ENCODE results near the gene ST7. TPM values are rescaled to one million over a fixed set of nuclear protein-coding genes. Genes with fewer than 3 reads are reported as not detected.
"Not testable (repeated sequence)": the region's sequence is repeated elsewhere in the genome, so short reads cannot be mapped to it uniquely, and the experiment has no call there.

Gene ST7
- total RNA-seq, 1 donor from 2014 or later = 8.2 TPM

DNA sequence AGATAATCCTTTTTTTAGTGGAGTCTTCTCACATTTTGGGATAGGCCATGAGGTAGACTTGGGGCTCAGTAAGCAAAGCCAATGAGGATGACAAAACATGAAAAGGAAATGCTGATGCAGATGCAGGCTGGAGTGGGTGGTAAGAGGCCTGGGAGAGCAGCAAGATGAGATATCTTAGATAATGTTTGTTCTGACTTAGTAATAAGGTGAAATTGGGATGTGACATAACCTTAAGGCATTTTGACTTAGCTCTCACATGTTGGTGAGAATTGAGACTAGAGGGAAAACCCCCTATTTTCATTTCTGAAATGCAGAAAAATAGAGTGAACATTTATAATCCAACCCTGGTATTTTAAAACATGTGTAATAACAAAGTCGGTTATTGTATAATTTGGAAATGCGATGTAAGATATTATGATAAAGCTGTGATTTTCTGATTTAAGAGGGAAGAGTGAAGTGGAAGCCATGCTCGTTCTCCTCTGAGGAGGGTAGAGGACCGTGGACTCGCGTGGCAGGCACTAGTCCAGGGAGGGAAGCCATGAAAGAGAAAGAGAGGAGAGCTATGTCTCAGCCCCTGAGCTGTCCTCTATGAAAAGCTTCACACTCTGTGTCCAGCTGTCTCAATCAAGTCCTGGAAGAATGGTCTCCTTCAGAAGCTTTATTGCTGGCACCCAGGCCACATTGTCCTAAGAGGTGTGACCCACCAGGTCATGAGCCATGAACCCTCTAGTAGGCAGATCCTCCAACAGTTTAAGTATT is 57.3 kb downstream of the ST7 start:
- no peak for ATAC-seq

GRCh38 chr7:117011419-117012260 is 58.3 kb downstream of the ST7 start:
- peak; percentile 29 for ATAC-seq

DNA sequence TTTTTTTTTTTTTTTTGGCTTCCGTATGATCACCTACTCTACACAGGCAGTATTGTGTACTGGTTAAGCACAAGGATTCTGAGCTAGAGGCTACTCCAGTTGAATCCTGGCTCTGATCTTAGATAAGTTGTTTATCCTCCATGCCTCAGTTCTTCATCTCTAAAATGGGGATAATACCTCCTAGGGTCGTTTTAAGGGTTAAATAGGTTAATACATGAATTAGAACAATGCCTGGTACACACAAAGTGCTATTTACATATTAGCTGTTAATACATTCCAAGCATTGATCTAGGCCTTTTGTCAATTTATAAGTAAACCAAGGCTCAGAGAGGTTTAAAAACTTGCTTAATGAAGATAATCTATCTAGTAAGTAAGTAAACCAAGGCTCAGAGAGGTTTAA is 59.0 kb downstream of the ST7 start:
- no peak for ATAC-seq

GRCh38 chr7:117012696-117013095 is 59.4 kb downstream of the ST7 start:
- ATAC-seq = no peak

- ATAC-seq = no peak
Observed at GRCh38 chr7:117014099-117014656, 60.9 kb downstream of the ST7 start.

DNA sequence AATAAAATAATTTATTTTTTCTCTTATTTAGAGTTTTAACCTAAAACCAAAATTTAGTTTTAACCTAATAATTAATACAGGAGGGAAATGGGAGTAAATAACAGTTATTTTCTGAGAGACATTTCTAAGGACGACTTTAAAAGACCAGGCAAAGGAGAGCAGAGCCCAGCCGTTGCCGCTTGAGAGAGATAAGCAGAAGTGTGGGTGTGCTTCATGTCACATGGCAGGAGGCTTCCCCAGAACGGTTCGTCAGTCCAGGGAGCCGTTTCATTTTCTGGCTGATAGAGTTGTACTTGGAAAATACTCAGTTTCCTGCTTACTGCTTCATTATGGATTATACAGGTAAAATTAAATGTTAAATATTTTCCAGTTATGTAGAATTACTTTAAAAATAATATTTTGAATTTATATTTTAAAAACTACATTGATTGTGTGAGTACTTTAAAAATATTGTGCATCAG is 61.4 kb downstream of the ST7 start:
- peak; percentile 68 for ATAC-seq

GRCh38 chr7:117015258-117016184 is 62.2 kb downstream of the ST7 start:
- no peak for ATAC-seq

DNA sequence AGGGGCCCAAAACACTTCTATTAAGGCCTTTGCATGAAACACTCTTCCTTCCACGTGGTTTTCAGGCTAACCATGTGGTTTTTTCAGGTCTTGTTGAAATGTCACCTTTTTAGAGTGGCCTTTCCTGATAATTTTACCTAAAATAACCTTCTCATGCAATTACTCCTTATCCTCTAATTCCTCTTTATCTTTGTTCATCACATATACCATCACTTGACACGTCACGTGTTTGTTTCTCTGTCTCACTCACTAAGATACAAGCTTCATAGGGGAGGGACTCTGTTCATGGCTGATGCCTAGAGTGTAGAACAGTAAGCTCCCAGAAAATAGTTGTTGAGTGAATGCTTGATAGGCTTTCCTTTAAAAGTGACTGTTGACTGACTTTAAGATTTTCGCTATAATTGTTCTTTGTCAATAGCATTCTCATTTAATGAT is 63.7 kb downstream of the ST7 start:
- ATAC-seq = no peak

DNA sequence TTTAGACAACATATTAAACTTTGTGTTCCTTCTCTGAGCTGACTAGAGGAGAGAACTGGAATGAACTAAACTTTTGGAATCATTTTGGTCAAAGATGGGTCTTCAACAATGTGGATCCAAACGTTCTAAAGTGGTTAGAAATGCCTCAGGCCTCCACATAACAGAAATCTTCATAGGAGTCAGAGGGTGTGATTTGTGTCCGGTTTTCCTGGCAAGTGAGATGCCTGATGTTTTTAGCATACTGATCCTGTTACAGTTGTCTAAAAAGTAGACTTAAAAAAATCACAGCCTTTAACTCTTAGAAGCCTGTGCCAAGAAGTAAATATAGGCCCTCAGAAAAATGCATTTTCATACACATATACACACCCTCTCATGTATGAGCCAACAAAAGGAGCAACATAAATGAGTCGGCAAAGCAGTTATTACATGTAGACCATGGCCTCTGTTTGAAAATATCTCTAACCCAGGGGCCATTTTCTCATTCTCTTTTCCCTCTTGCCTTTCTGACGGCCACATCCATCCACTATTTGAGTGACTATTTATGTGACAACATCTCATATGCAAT is 64.5 kb downstream of the ST7 start:
- ATAC-seq = no peak

DNA sequence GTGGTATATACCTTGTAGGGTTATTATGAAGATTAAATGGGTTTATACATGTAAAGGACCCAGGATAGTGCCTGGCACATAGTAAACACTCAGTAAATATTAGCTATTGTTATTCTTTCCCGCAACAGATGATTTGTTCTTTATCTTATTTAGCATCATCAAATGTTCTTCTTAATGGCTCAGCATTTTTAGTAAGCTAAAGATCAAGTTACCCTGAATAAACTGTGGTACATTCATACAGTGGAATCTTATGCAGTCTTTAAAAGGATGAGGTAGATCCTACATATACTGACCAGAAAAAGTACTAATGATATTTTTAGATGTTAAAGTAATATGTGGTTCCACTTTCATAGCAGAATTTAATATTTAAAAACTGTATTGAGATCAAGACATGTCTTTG is 65.4 kb downstream of the ST7 start:
- ATAC-seq = no peak

DNA sequence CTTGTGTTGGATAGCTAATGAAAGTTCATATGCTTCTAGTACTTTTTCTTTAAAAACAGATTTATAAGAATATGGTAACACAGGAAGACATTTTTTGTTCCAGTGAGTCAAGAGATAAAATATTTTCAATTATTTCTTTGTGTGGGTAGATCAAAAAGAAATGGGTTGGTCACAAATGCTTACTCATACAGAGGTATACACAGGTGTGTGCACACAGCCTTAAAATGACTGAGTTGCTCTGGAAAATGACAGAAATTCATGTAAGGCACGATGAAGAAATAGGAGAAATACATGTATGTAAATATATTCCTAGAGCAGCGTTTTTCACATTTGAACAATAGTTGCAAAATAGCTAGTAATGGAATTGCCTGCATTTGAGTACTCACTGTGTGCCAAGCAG is 66.0 kb downstream of the ST7 start:
- ATAC-seq = peak; percentile 68

DNA sequence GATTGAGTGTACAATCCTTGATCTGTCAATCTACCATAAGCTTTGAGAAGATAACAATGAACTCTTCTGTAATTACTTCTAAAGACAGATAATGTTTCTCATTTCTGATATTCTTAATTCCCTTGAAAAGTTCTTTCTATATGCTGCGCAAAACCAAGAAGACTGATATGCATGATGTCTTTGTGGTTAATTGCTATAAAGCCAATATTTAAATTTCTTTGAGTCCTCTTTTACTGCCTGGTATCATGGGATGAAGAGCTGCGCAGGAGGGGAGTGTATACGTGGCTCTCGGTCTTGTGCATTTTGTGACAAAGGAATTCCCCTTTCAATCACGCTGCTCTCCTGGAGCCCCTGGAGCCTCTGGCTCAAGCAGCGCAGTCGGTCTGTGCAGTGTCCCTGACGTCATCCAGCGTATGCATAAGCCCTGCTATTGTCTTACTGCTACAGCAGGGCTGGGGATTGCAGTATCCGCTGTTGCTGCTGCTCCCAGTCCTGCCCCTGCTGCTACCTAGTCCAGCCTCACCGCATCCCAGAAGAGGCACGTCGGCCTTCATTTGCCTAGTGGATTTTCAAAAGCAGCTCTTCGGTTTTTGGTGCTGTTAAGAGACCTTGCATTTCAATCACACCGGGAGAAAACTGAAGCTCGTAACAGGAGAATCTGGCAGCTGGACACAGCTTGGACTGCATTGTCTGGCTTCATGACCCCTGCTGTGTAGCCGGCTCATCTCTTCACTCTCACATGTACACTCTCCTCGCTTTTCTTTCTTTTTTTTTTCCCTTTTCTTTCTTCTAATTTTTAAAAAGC is 66.7 kb downstream of the ST7 start:
- peak; percentile 95 for ATAC-seq

DNA sequence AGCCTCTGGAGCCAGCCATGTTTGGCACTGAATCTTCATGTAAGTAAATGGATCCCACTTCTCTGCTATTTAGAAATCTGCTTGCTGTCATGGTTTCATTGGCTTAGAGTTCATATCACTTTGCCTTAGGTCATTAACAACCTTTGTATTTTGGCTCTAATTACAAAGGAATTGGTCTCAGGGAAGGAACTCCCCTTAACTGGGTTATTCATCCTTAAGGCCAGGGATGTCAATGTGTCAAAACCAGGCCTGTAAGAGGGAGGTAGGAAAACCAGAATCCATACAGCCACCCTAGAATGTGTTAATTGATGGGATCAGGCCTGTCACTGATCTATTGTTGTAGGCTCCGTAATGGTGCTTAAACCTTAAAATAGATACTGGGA is 67.3 kb downstream of the ST7 start:
- no peak for ATAC-seq

DNA sequence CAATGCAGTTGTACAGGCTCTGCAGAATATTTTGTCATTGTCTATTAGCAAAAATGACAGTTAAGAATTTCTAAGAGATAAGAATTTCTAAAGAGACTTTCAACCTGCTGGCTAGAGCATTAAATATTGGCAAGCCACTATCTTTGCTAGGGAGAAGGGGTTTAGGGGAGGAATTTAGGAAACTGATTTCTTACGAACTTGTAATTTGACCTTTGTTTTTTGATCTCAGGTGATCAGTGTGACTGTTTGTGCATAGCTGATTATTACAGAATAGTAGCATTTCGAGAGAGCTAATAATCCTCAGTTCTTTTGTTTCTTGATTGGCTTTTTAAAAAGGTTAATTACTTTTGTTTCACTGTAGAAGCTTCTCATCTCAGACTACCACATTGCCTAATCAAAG is 68.1 kb downstream of the ST7 start:
- ATAC-seq = no peak

GRCh38 chr7:117021986-117022385 is 68.7 kb downstream of the ST7 start:
- ATAC-seq = no peak

DNA sequence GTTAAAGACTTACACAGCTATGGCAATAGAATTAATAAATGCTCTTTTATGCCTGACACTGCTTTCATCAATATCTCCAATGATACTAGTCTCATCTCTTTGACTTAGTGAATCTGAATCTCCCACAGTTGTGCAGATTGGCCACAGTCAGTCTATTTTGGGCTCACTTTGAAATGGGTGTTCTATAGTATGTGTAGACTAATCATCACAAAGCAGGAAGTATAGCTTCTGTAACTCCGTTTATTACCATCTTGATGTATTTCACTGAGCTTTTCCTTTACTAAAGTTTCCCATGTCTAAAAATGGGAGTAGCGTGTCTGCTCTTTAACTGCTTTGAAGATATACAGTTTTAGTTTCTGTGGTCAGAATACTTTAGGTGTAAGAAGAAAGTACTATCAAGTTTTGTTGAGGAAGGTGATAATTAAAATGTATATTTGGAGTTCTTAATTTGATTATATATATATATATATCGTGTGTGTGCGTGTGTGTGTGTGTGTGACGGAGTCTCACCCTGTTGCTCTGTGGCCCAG is 70.1 kb downstream of the ST7 start:
- no peak for ATAC-seq

GRCh38 chr7:117024811-117025210 is 71.5 kb downstream of the ST7 start:
- ATAC-seq = no peak

DNA sequence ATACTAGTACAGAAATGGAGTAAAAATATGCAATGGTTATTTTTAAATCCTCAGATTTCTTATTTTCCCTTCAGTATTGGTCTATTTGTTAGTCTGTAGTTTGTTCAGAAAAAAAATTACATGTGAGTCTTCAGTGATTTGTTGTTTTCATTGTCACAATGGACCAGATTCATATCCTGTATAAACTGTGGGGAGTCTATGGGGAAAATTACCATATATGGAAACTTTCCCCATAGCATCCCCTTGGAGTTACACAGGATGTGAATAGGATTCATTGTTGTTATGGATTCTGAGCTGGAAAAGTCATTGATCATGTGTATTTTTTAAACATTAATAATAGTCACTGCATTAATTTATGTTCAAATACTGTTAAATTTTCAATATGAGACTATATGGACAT is 72.6 kb downstream of the ST7 start:
- ATAC-seq = no peak

DNA sequence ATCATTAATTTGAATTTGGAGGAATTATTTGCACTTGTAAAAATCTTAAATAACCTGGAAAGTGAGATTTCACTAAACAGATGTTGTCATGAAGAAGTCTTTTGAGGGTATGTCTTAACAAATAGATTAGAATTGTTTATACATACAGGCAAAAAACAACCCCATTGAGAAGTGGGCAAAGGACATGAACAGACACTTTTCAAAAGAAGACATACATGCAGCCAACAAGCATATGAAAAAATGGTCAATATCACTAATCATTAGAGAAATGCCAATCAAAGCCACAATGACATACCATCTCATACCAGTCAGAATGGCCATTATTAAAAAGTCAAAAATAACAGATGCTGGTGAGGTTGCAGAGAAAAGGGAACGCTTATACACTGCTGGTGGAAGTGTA is 77.0 kb downstream of the ST7 start:
- not testable (repeated sequence) for ATAC-seq

DNA sequence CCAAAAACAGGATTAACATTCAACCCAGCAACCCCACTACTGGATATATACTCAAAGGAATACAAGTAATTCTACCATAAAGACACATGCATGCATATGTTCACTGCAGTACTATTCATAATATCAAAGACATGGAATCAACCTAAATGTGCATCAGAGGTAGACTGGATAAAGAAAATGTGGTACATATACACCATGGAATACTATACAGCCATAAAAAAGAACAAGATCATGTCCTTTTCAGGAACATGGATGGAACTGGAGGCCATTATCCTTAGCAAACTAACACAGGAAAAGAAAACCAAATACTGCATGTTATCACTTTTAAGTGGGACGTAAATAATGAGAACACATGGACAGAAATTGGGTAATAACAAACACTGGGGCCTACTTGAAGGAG is 77.5 kb downstream of the ST7 start:
- not testable (repeated sequence) for ATAC-seq

DNA sequence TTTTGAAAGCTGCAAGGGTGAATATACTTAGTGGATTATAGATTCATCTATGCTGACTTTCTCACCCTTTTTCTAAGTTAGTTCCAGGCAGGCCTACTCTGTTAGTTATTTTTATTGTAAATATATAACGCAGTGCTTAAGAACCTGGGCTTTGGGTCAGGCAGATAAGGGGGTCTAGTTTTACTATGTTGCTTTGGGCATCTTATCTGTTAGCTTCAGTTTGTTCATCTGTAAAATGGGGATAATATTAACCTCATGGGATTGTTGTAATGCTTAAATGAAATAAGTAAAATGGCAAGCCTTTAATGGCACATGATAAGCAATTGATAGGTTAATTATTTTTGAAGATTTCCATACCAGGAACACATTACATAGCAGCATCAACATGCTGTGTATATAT is 79.5 kb downstream of the ST7 start:
- ATAC-seq = no peak
